Prostate gland (tissue), 2 donors: ENCODE measurements around the gene PABPC1L. TPM values are rescaled to one million over a fixed set of nuclear protein-coding genes. Genes with fewer than 3 reads are reported as not detected.
A peak's percentile ranks its signal among the peaks of the same experiment; 100 is the strongest.

Experiments
- DNase-seq: peaks from one replicate; pipeline ENCODE4 v3.0.0-alpha.2; 2019; ENCODE audit warnings: low spot score
- H3K27ac ChIP-seq, 2 donors: fragments of 200-600 bp; sonication (generic); 2 replicates each; pipeline ENCODE4 v1.5.1; 2017 to 2019
- H3K27me3 ChIP-seq: fragments of 200-600 bp; sonication (generic); replicated peaks from 2 replicates; pipeline ENCODE4 v1.5.1; 2019; ENCODE audit not compliant: insufficient read depth
- H3K36me3 ChIP-seq, 2 donors: fragments of 200-600 bp; sonication (generic); 1 replicate in 1 of 2; 2 replicates in 1 of 2; pipeline versions ENCODE4 v1.5.1 to v1.8.1; 2017 to 2019
- H3K4me1 ChIP-seq: fragments of 200-600 bp; sonication (generic); replicated peaks from 2 replicates; pipeline ENCODE4 v1.5.1; 2019
- H3K4me3 ChIP-seq, 2 donors: fragments of 200-600 bp; sonication (generic); 2 replicates each; pipeline ENCODE4 v1.5.1; 2017 to 2019
- H3K9me3 ChIP-seq: fragments of 200-600 bp; sonication (generic); 2 replicates; pipeline ENCODE4 v1.5.1; 2017
- CTCF ChIP-seq, 4 experiments: fragments of 200-600 bp in 2 of 4; fragments of 450-650 bp in 2 of 4; sonication (generic) in 2 of 4; IDR thresholded peaks; 1 replicate in 3 of 4; 2 replicates in 1 of 4; pipeline ENCODE4 v1.5.1; 2016 to 2019; ENCODE audit warnings: antibody characterized with exemption in 4 of 4, mild to moderate bottlenecking in 2 of 4, moderate library complexity in 2 of 4
- POLR2A ChIP-seq: fragments of 450-650 bp; IDR thresholded peaks from one replicate; pipeline ENCODE4 v1.6.1; 2016; ENCODE audit warnings: antibody characterized with exemption, mild to moderate bottlenecking
- POLR2AphosphoS5 ChIP-seq: sonication (generic); formaldehyde crosslinking; IDR thresholded peaks from one replicate; pipeline ENCODE4 v1.6.1; 2017; ENCODE audit warnings: antibody characterized with exemption
- WGBS: methylation state at CpG from one replicate; pipeline ENCODE4 v1.1.5; 2018; 5-methylcytosine and 5-hydroxymethylcytosine counted together
- intact Hi-C: fragments of 100-400 bp; cut with DNase I; formaldehyde crosslinking; loops from one replicate; pipeline ENCODE4 v1.14.2; 2022
- total RNA-seq, 2 donors: library from RNA; depleted of rRNA; stranded (reverse); fragments of >200 nt; gene quantifications; one replicate each; pipeline ENCODE4 v1.1.0, GENCODE V29; 2016

PABPC1L gene
- total RNA-seq, 2 donors from 2014 or later: 35.6 to 48.9 TPM

GRCh38 chr20:44901974-44902373 is 7.9 kb upstream of the PABPC1L start:
- no peak for DNase-seq
- TF ChIP-seq POLR2A (no peak), POLR2AphosphoS5 (no peak), CTCF (IDR thresholded peaks at IDR 0.05) (no peak)
- no peak overlapping the region for H3K4me3 ChIP-seq
- no peak overlapping the region for H3K27ac ChIP-seq
- H3K9me3 ChIP-seq: no peaks in the 10 kb centered on the region
- WGBS: 86% methylated on average over 2 of the region's 2 CpGs
- intact Hi-C loops: no loop called here
- no peaks in the 10 kb centered on the region for H3K4me1 ChIP-seq
- H3K27me3 ChIP-seq: no peaks in the 10 kb centered on the region
- peaks cover 0 to 11% of the 10 kb centered on the region in 2 donors for H3K36me3 ChIP-seq

GRCh38 chr20:44904377-44904776 is 5.5 kb upstream of the PABPC1L start:
- H3K36me3 ChIP-seq: peaks cover 0 to 11% of the 10 kb centered on the region in 2 donors
- no peaks in the 10 kb centered on the region for H3K9me3 ChIP-seq
- no peaks in the 10 kb centered on the region for H3K4me1 ChIP-seq
- DNase-seq: no peak
- WGBS: 43% methylated on average over 5 of the region's 5 CpGs
- H3K27ac ChIP-seq: no peak overlapping the region
- TF ChIP-seq POLR2AphosphoS5 (no peak), POLR2A (no peak), CTCF (IDR thresholded peaks at IDR 0.05) (no peak)
- no peaks in the 10 kb centered on the region for H3K27me3 ChIP-seq
- intact Hi-C loops: no loop called here
- no peak overlapping the region for H3K4me3 ChIP-seq

- Histone ChIP-seq H3K4me1 (no peaks in the 10 kb centered on the region), H3K36me3 (peaks cover 0 to 6% of the 10 kb centered on the region in 2 donors), H3K27ac (peak overlapping the region in 1 of 2 donors; percentile 20), H3K4me3 (peak overlapping the region; percentile 63 to 64), H3K9me3 (no peaks in the 10 kb centered on the region), H3K27me3 (no peaks in the 10 kb centered on the region)
- TF ChIP-seq CTCF (IDR thresholded peaks at IDR 0.05) (no peak), POLR2A (no peak), POLR2AphosphoS5 (no peak)
- DNase-seq: no peak
- intact Hi-C loops: no loop called here
- 26% methylated on average over 14 of the region's 14 CpGs for WGBS
These were observed 631 bp upstream of the PABPC1L start for GRCh38 chr20:44908987-44909871.

- Histone ChIP-seq H3K4me1 (no peaks in the 10 kb centered on the region), H3K27me3 (no peaks in the 10 kb centered on the region), H3K9me3 (no peaks in the 10 kb centered on the region), H3K27ac (no peak overlapping the region), H3K36me3 (peaks cover 0 to 6% of the 10 kb centered on the region in 2 donors), H3K4me3 (peak overlapping the region in 1 of 2 donors; percentile 64)
- intact Hi-C loops: no loop called here
- no peak for TF ChIP-seq POLR2A
- TF ChIP-seq CTCF (IDR thresholded peaks at IDR 0.05): no peak
- no peak for TF ChIP-seq POLR2AphosphoS5
- DNase-seq: no peak
- 66% methylated on average over 17 of the region's 17 CpGs for WGBS
These were observed 916 bp downstream of the PABPC1L start for GRCh38 chr20:44910690-44911262.
